Stimulated activated CD8-positive, alpha-beta memory T cell treated with anti-CD3 and anti-CD28 coated beads, Interleukin-7, amount 100 ng/mL, for 24 hours (primary cell): ENCODE results near the gene LRBA.

Source experiments
- DNase-seq: peaks from one replicate; pipeline ENCODE4 v3.0.0-alpha.2; 2020; ENCODE audit warnings: low read depth

The LRBA gene

DNA sequence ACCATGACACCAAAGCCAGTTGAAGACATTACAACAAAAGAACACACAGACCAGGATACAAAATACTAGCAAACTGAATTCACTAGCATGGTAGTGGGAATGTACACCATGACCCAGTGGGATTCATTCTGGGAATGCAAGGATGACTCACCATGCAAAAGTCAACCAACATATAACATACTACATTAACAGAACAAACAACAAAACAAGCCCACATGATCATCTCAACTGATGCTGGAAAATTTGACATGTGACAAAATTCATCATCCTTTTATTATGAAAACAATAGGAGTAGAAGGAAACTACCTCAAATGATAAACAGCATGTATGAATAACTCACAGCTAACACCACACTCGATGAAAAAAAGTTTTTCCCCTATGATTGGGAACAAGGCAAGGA, 746.6 kb downstream of the LRBA start:
- DNase-seq = no peak

GRCh38 chr4:150265806-150266205, 749.3 kb downstream of the LRBA start:
- no peak for DNase-seq

- no peak for DNase-seq
These were observed 750.4 kb downstream of the LRBA start for GRCh38 chr4:150264595-150265161.

- DNase-seq = no peak
These were observed 752.5 kb downstream of the LRBA start for GRCh38 chr4:150262611-150263010.

DNA sequence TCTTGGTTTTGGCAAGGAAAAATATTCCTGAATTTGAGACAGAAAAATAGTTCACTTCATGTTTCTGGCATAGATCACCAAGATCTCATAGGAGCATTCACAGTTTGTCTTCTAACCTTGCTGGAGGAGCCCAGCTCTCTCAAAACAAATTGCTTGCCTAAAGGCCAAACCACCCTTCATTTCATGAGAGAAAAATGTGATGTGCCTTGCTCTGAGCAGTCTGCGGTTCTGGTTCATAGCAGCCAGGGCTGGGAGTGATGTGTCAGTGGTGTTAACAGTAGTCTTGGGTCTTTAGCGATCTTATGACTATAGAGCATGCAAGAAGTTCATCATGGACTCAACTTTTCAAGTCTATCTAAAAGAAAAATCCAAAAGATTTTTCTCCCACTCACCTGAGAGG, 753.5 kb downstream of the LRBA start:
- no peak for DNase-seq

- DNase-seq = no peak
These were observed 755.1 kb downstream of the LRBA start for GRCh38 chr4:150259861-150260567.

DNA sequence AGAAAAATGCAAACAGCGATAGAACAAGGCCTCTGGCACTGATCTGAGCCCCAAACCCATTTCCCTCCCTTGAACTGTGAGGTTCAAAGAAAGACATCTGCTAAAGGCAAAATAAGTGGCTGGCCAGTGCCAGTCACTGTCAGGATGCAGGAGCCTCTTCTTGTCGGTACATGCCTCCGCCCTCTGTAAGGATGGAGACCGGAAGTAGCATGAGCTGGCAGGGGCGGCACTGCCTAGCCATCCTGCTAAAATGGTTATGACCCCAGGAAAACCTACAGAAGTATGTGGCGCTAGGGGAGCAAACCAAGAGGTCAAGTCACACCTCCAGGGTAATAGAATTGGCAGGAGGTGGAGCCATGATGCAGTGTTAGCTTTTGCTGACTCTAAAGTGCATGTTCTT, 756.5 kb downstream of the LRBA start:
- no peak for DNase-seq

- no peak for DNase-seq
These were observed 758.0 kb downstream of the LRBA start for GRCh38 chr4:150256841-150257730.

DNA sequence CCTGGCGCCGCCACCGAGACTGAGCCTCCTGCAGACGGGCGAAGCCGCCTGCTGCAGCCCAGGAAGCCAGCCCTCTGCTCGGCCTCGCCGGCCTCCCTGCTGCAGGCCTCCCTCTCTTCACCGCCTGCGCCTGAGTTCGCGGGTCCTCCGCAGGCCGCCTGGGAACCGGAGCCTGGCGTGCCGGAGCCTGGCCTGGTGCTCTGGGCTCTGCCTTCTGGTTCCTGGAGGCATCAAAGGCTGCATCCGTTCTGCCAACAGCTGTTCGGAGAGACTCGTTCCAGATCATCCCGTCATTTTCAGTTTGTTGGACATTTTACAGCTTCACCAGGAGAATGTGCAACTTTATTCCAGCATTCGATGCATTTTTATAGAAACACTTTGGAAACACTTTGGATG, 758.9 kb downstream of the LRBA start:
- no peak for DNase-seq

DNA sequence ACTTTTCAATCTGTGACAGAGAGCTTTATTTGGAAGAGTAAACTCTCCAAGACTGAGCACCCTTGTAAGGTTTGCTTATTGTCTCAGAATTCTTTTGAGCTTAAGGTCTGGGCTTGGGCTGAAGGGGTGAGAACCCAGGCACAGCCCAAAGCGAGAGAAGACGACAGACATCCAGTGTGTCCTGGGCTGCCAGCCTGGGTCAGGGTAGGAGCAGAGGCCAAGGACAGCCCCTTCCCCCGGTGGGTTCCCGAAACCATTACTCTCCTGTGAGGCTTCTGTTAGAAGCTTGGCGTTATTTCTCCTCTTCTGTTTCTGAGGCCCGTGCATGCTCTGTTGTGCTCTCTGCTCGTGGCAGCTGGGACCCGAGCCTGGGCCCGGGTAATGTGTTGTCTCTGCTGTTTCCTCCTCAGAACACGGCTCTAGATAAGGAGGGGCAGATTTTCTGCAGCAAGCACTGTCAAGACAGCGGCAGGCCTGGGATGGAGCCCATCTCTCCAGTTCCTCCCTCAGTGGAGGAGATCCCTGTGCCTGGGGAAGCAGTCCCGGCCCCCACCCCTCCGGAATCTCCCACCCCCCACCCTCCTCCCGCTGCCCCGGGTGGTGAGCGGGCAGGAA, 759.4 kb downstream of the LRBA start:
- DNase-seq = no peak

- no peak for DNase-seq
These were observed 761.0 kb downstream of the LRBA start for GRCh38 chr4:150253965-150254630.

GRCh38 chr4:150253416-150253815, 761.7 kb downstream of the LRBA start:
- DNase-seq = no peak

GRCh38 chr4:150252741-150253140, 762.3 kb downstream of the LRBA start:
- no peak for DNase-seq

DNA sequence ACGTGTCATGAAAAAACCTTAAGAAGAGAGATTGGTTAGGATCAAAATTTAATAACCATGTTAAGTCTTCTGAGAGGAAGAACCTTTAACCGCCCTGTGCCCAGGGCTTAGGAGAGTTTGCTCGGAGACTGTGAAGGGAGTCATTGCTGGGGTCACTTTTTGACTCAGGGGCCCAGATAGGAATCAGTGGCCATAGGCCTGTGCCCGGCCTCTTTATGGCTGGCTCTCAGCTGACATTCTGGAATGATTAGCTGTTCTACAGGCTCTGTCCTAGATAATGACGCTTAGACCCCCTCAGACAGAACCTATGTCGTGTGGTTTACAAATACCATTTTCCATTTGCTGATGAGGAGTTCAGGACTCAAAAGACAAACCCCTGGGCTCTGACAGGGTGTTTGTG, 762.8 kb downstream of the LRBA start:
- DNase-seq = no peak

DNA sequence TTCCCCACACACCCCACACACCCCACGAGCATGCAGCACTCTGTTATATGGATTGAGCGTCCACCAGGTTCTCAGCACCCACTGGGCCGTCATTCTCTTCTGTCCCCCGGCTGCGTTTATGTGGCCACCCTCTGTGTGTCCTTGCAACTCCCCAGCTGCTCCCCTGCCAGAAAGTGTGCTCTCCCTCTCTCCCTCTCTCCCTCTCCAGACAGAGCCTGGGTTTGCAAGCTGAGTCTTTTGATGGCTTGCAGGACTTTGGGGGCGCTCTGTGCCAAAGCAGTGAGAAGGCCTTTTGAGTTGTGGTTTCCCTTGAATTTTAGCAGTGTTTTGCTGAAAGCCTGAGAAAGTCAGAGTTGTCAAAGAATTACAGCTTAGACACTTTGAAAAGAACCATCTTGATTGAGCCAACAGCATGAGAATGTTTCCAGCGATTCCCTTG, 763.3 kb downstream of the LRBA start:
- DNase-seq = no peak

- no peak for DNase-seq
These were observed 764.0 kb downstream of the LRBA start for GRCh38 chr4:150250998-150251651.

DNA sequence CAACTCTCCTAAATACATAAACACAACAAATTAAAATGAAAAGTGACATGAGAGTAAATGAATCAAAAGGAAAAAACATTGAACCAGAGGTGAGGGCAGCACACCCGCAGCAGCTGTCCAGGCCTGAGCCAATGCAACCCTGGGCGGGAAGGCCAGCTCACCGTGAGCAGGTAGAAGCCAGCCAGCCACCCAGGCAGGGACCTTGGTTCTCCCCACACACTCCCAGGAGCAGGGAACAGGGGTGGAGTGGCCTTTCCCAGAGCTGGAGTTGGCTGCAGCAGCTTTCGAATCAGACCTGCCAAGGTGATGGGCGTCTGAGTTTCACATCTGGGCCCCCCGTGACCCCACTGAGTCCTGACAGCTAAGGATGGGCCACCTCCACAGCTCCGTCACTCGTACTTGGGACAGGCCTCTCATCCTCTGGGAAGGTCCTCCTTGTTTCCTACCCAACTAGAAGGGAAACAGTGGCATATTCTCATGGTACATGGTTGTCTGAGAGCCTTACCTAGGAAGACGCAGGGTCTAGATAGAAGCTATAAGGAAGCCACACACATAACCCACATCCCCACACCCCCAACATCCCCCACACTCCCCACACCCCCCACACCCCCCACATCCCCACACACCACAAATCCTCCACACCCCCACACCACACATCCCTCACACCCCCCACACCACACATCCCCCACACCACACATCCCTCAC, 764.6 kb downstream of the LRBA start:
- no peak for DNase-seq

DNA sequence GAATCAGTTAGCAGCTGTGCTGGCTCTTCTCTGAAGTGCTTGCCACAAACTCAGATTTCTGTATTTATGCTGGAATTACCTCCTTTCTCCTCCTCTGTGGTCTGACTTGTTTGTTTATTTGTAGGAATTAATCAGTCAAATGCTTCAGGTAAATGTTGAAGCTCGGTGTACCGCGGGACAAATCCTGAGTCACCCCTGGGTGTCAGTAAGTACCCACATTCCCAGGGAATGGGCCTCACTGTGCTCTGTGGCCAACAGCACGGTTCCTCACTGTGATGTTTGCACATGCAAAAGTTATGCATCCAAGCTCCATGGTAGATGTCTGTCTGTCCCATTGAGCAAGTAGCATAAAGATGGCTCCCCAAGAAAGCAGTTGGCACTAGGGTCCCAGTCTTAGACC, 766.9 kb downstream of the LRBA start:
- DNase-seq = no peak

DNA sequence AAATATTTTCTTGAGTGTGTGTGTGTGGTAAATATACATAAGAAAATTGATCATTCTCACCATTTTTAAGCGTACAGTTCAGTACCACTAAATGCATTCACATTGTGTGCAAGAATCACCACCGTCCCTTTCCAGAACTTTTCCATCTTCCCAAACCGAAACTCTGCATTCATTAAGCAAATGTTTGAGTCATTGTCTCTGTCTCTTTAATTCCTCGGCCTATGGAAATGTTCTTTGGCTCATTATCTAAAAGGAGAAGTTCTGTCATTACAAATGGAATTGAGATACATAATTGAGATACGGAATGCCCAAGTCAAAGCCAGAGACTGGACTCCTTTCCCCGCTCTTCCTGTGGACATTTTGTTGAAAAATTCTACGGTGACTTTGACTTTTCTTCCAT, 767.9 kb downstream of the LRBA start:
- DNase-seq = no peak

GRCh38 chr4:150244600-150244999, 770.5 kb downstream of the LRBA start:
- no peak for DNase-seq

- no peak for DNase-seq
These were observed 771.2 kb downstream of the LRBA start for GRCh38 chr4:150243932-150244331.
